Measurements from ENCODE around the gene TMPRSS2.

- TF ChIP-seq CTCF (IDR thresholded peaks at IDR 0.05) (no peak), POLR2AphosphoS5 (IDR thresholded peaks at IDR 0.05) (no peak)
Measured at GRCh38 chr21:41428311-41428710, 79.6 kb downstream of the TMPRSS2 start.
